ENCODE measurements around the gene BSG.

- TF ChIP-seq CTCF (IDR thresholded peaks at IDR 0.05) (no peak), POLR2A (IDR thresholded peaks at IDR 0.05) (no peak)
Observed at GRCh38 chr19:590396-590745, 18.0 kb downstream of the BSG start.
